Measurements from ENCODE around the gene GLYATL1. TPM values are rescaled to one million over a fixed set of nuclear protein-coding genes. Genes with fewer than 3 reads are reported as not detected.

The GLYATL1 gene
- total and polyA plus RNA-seq, 2 of the 8 experiments (the other 6 are each of a cell fraction or from before 2014, with no cell fraction given), result 8.6 to 10.7 TPM

GRCh38 chr11:58919980-58920379 lies 19.3 kb upstream of the GLYATL1 start:
- no peaks in the 10 kb centered on the region; a peak in 2 of 8 replicates for H3K36me3 ChIP-seq (ENCODE audit: control insufficient read depth in 2 of 4, insufficient read depth in 4 of 4, low read length in 3 of 4)
- 92% methylated on average over 2 of the region's 2 CpGs; no CpG with 5 or more reads in 1 of the 2 experiments for WGBS, 2 experiments (ENCODE audit: extremely low coverage in 1 of 2, insufficient coverage in 1 of 2, insufficient read length in 1 of 2, insufficient replicate concordance in 2 of 2, low coverage in 1 of 2, low lambda C conversion rate in 2 of 2, missing lambda C conversion rate in 1 of 2)
- no peak overlapping the region for H3K23ac ChIP-seq (ENCODE audit: insufficient read length)

More at GRCh38 chr11:58919980-58920379, 19.3 kb upstream of the GLYATL1 start:
- H2AFZ ChIP-seq (ENCODE audit: low read length), result no peak overlapping the region
- H3K4ac ChIP-seq (replicated peaks; ENCODE audit: insufficient read length, low read depth, low read length), result no peak overlapping the region
- H3K79me2 ChIP-seq (ENCODE audit: control insufficient read depth in 1 of 2, insufficient read depth in 2 of 2, low read length in 2 of 2), result no peaks in the 10 kb centered on the region
- H4K5ac ChIP-seq (ENCODE audit: insufficient read length, low read depth, low read length), result no peak overlapping the region
- no peak overlapping the region for H3K14ac ChIP-seq (ENCODE audit: insufficient read length)
- TF ChIP-seq CHD1 (IDR thresholded peaks at IDR 0.05; ENCODE audit: low read depth, low read length), result no peak
- TF ChIP-seq RNF2 (IDR thresholded peaks at IDR 0.05; ENCODE audit: borderline replicate concordance, low read depth, low read length, missing control alignments, poor library complexity, severe bottlenecking), result no peak
- TF ChIP-seq MAX (IDR thresholded peaks at IDR 0.05), result no peak
- TF ChIP-seq RAD21 (IDR thresholded peaks at IDR 0.05 in 1 of 2, conservative IDR thresholded peaks at IDR 0.05 in 1 of 2; ENCODE audit: low read depth in 2 of 2, low read length in 2 of 2), result peak in 1 of 2 experiments; percentile 12; a peak in 1 of 4 replicates
- no peak overlapping the region for H3K9ac ChIP-seq (replicated peaks in 1 of 4; ENCODE audit: extremely low read depth in 1 of 4, low read depth in 3 of 4, low read length in 3 of 4)
- peaks cover 1 to 15% (median 8%) of the 10 kb centered on the region in 4 experiments; a peak in 5 of 7 replicates for H3K4me1 ChIP-seq (replicated peaks in 1 of 4; ENCODE audit: control insufficient read depth in 3 of 4, insufficient read depth in 4 of 4, low read length in 3 of 4)
- no peak overlapping the region for H2BK120ac ChIP-seq (replicated peaks; ENCODE audit: low read depth, low read length)
- no peak overlapping the region for H2BK20ac ChIP-seq (ENCODE audit: low read length)
- H3K4me3 ChIP-seq (ENCODE audit: extremely low read depth in 1 of 4, insufficient read depth in 2 of 4, low read depth in 3 of 4, low read length in 4 of 4), result no peak overlapping the region
- H3K27ac ChIP-seq (ENCODE audit: low read depth, low read length), result no peak overlapping the region
- no peak overlapping the region for H3K56ac ChIP-seq (replicated peaks; ENCODE audit: insufficient read length, low read depth, low read length)
- no peak overlapping the region for H4K91ac ChIP-seq (replicated peaks; ENCODE audit: insufficient read length, low read length)
- POLR2A ChIA-PET (ENCODE audit: partially characterized antibody), result interaction anchor here (1.9 kb wide), 1 partner anchor 19 kb away, joined by 4 read pairs; no protein-coding TSS in a partner anchor
- FAIRE-seq (no peak), DNase-seq (ENCODE audit: low read depth in 1 of 2, low spot score in 2 of 2) (no peak)
- no peaks in the 10 kb centered on the region for H4K20me1 ChIP-seq (replicated peaks in 1 of 2; ENCODE audit: control insufficient read depth in 1 of 2, insufficient read depth in 2 of 2, low read length in 2 of 2)
- no peak overlapping the region for H2BK15ac ChIP-seq (ENCODE audit: low read length)
- H2AK5ac ChIP-seq (ENCODE audit: low read depth, low read length), result no peak overlapping the region
- CTCF ChIA-PET (ENCODE audit: partially characterized antibody), result interaction anchor here (0.9 to 13.9 kb wide), 4 partner anchors 10 to 290 kb away, joined by 3 to 96 read pairs (median 9); no protein-coding TSS in a partner anchor
- H2BK5ac ChIP-seq (ENCODE audit: low read depth, low read length), result no peak overlapping the region
- H2BK12ac ChIP-seq (ENCODE audit: low read depth, low read length), result no peak overlapping the region
- H3K27me3 ChIP-seq (replicated peaks in 1 of 4; ENCODE audit: control insufficient read depth in 3 of 4, extremely low read depth in 1 of 4, insufficient read depth in 3 of 4, low read length in 3 of 4), result no peaks in the 10 kb centered on the region
- H3K79me1 ChIP-seq (ENCODE audit: low read depth, low read length), result no peaks in the 10 kb centered on the region
- H3K23me2 ChIP-seq (ENCODE audit: low read depth, low read length), result no peaks in the 10 kb centered on the region
- H3K9me3 ChIP-seq (ENCODE audit: insufficient read depth in 2 of 2, low read depth in 1 of 2, low read length in 1 of 2), result peaks cover 12 to 18% of the 10 kb centered on the region in 2 experiments
- no peak overlapping the region for H4K8ac ChIP-seq (ENCODE audit: extremely low read depth, insufficient read depth, low read length)
- no peak overlapping the region for H3K4me2 ChIP-seq (ENCODE audit: insufficient read depth in 1 of 2, low read depth in 2 of 2, low read length in 2 of 2)
- no peak overlapping the region for H3K18ac ChIP-seq (ENCODE audit: extremely low read depth, low read length)
